CD14-positive monocyte (primary cell): ENCODE results near the gene CCNC. TPM values are rescaled to one million over a fixed set of nuclear protein-coding genes. Genes with fewer than 3 reads are reported as not detected.

Experiments
- DNase-seq, 3 donors: peaks; one replicate each; pipeline ENCODE4 v3.0.0-alpha.2; 2011 to 2022
- H2AFZ ChIP-seq: 2 replicates; pipeline ENCODE4 v1.6.0; 2012; ENCODE audit warnings: mild to moderate bottlenecking, low read depth, low read length, inconsistent platforms; ENCODE audit not compliant: insufficient read depth, poor library complexity, severe bottlenecking
- H3K27ac ChIP-seq, 2 donors: 1 replicate in 1 of 2; 2 replicates in 1 of 2; pipeline ENCODE4 v1.5.1; 2012 to 2013; ENCODE audit warnings: low read length in 2 of 2, control low read depth in 1 of 2, inconsistent platforms in 1 of 2, low read depth in 1 of 2, mild to moderate bottlenecking in 1 of 2
- H3K27me3 ChIP-seq, 2 donors: one replicate each; pipeline versions ENCODE4 v1.6.0 to v1.6.1; 2011 to 2013; ENCODE audit warnings: low read length in 2 of 2; ENCODE audit not compliant: control insufficient read depth in 2 of 2, insufficient read depth in 2 of 2
- H3K36me3 ChIP-seq, 2 donors: replicated peaks in 1 of 2; 1 replicate in 1 of 2; 2 replicates in 1 of 2; pipeline versions ENCODE4 v1.5.1 to v1.6.1; 2012 to 2013; ENCODE audit warnings: low read length in 2 of 2, control low read depth in 1 of 2, inconsistent platforms in 1 of 2, mild to moderate bottlenecking in 1 of 2; ENCODE audit not compliant: insufficient read depth in 2 of 2, control insufficient read depth in 1 of 2
- H3K4me1 ChIP-seq, 2 donors: 1 replicate in 1 of 2; 2 replicates in 1 of 2; pipeline versions ENCODE4 v1.5.1 to v1.6.1; 2012 to 2013; ENCODE audit warnings: low read length in 2 of 2, control low read depth in 1 of 2, inconsistent platforms in 1 of 2, mild to moderate bottlenecking in 1 of 2, moderate library complexity in 1 of 2; ENCODE audit not compliant: insufficient read depth in 2 of 2, control insufficient read depth in 1 of 2
- H3K4me2 ChIP-seq: replicated peaks from 2 replicates; pipeline ENCODE3; 2012; ENCODE audit warnings: low read length, moderate library complexity, mild to moderate bottlenecking; ENCODE audit not compliant: poor library complexity, severe bottlenecking; ENCODE audit errors: extremely low read depth
- H3K4me3 ChIP-seq, 3 experiments: fragments of 200-600 bp in 1 of 3; sonication (generic) in 1 of 3; replicated peaks in 1 of 3; 1 replicate in 2 of 3; 2 replicates in 1 of 3; pipeline ENCODE4 v1.5.1; 2011 to 2013; ENCODE audit warnings: low read length in 3 of 3, mild to moderate bottlenecking in 3 of 3, control low read depth in 2 of 3, low read depth in 2 of 3, inconsistent platforms in 1 of 3, moderate library complexity in 1 of 3
- H3K79me2 ChIP-seq: 2 replicates; pipeline ENCODE4 v1.6.0; 2012; ENCODE audit warnings: mild to moderate bottlenecking, control low read depth, inconsistent platforms, low read length, moderate library complexity; ENCODE audit not compliant: insufficient read depth
- H3K9ac ChIP-seq: 2 replicates; pipeline ENCODE4 v1.6.0; 2017; ENCODE audit warnings: low read length, mild to moderate bottlenecking; ENCODE audit not compliant: insufficient read depth, poor library complexity, severe bottlenecking
- H3K9me3 ChIP-seq, 2 donors: replicated peaks in 1 of 2; 1 replicate in 1 of 2; 2 replicates in 1 of 2; pipeline versions ENCODE4 v1.5.1 to v1.6.1; 2012 to 2013; ENCODE audit warnings: low read length in 2 of 2, control low read depth in 1 of 2; ENCODE audit not compliant: control insufficient read depth in 1 of 2, insufficient read depth in 1 of 2
- H4K20me1 ChIP-seq: 2 replicates; pipeline ENCODE4 v1.6.0; 2012; ENCODE audit warnings: mild to moderate bottlenecking, low read length, control low read depth, moderate library complexity; ENCODE audit not compliant: insufficient read depth
- H3K27ac Mint-ChIP-seq, 7 donors: one replicate each; pipeline ENCODE4 v1.8.0; 2020; ENCODE audit warnings: mild to moderate bottlenecking in 7 of 7, mixed read lengths in 7 of 7, moderate library complexity in 6 of 7, inconsistent platforms in 2 of 7
- H3K27me3 Mint-ChIP-seq, 3 donors: one replicate each; pipeline ENCODE4 v1.8.0; 2021 to 2022; ENCODE audit warnings: low read depth in 3 of 3, mild to moderate bottlenecking in 3 of 3, mixed read lengths in 3 of 3, moderate library complexity in 3 of 3, inconsistent platforms in 1 of 3
- H3K36me3 Mint-ChIP-seq, 2 donors: one replicate each; pipeline ENCODE4 v1.8.0; 2020; ENCODE audit warnings: mixed read lengths in 2 of 2, inconsistent platforms in 1 of 2, mild to moderate bottlenecking in 1 of 2
- H3K4me1 Mint-ChIP-seq: one replicate; pipeline ENCODE4 v1.8.0; 2020; ENCODE audit warnings: mild to moderate bottlenecking, mixed read lengths
- H3K4me3 Mint-ChIP-seq, 2 donors: one replicate each; pipeline ENCODE4 v1.8.0; 2020; ENCODE audit warnings: mild to moderate bottlenecking in 2 of 2, mixed read lengths in 2 of 2, moderate library complexity in 1 of 2
- H3K9me3 Mint-ChIP-seq, 7 donors: one replicate each; pipeline ENCODE4 v1.8.0; 2020 to 2022; ENCODE audit warnings: mixed read lengths in 7 of 7, mild to moderate bottlenecking in 6 of 7, moderate library complexity in 6 of 7, inconsistent platforms in 2 of 7
- WGBS: methylation state at CpG from one replicate; pipeline ENCODE4 v1.1.5; 2013; ENCODE audit warnings: missing lambda C conversion rate; ENCODE audit not compliant: insufficient coverage; 5-methylcytosine and 5-hydroxymethylcytosine counted together
- intact Hi-C, 2 donors: fragments of 100-400 bp; cut with micrococcal nuclease; formaldehyde crosslinking; loops; one replicate each; pipeline versions ENCODE4 v1.15.0 to v1.15.1; 2023
- polyA plus RNA-seq, 3 donors: library from polyadenylated mRNA; depleted of rRNA in 1 of 3; unstranded in 2 of 3; stranded (reverse) in 1 of 3; fragments of 300-500 nt in 2 of 3; fragments of >200 nt in 1 of 3; fragmentation: Illumina TruSeq in 2 of 3; gene quantifications; 1 replicate in 2 of 3; 2 replicates in 1 of 3; pipeline ENCODE4 v1.2.3, GENCODE V29; 2012 to 2021
- small RNA-seq: library from RNA; depleted of rRNA; stranded (forward); fragments of <200 nt; gene quantifications from one replicate; pipeline ENCODE3, GENCODE V24; 2012; ENCODE audit warnings: low read depth; ENCODE audit not compliant: insufficient read length
- TF ChIP-seq, protein P1 (sequence below): fragments of 200-600 bp; IDR thresholded peaks from one replicate; pipeline ENCODE4 v1.8.0; 2022; ENCODE audit warnings: antibody characterized with exemption, mild to moderate bottlenecking

Gene CCNC
- polyA plus RNA-seq, 3 donors = 14.9 to 41.9 (median 35.6) TPM

DNA sequence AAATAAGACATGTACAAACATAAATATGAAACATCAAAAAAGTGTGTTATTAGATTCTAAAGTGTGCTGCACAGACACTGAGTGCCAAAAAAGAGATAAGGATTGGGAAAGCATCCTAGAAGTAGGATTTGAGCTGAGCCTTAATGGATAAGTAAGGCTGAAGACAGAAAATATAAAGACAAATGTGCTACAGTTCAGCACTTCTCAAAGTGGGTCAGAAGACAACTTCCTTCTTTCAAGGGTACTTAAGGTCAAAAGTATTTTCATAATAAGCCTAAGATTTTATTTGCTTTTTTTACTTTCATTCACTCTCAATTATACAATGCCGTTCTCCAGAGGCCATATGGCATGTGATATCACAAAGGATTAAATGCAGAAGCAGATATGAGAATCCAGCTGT lies 70.0 kb downstream of the CCNC start:
- DNase-seq = no peak
- H3K9me3 ChIP-seq = no peaks in the 10 kb centered on the region
- H3K27me3 ChIP-seq = no peaks in the 10 kb centered on the region
- H3K36me3 ChIP-seq = peaks cover 16 to 25% of the 10 kb centered on the region in 2 donors
- intact Hi-C loops = no loop called here
- no peak overlapping the region for H2AFZ ChIP-seq
- H3K4me1 ChIP-seq = no peaks in the 10 kb centered on the region
- Mint-ChIP-seq H3K4me3 (no peak overlapping the region), H3K9me3 (peaks cover 0 to 1% (median 0%) of the 10 kb centered on the region in 7 donors), H3K27ac (no peak overlapping the region), H3K4me1 (no peaks in the 10 kb centered on the region), H3K27me3 (no peaks in the 10 kb centered on the region), H3K36me3 (peaks cover 17 to 36% of the 10 kb centered on the region in 2 donors)
- no CpG with 5 or more reads among the region's 1 CpG for WGBS
- peak overlapping the region in 1 of 2 donors; percentile 4 for H3K27ac ChIP-seq
- no peak overlapping the region for H3K4me2 ChIP-seq
- no peak overlapping the region for H3K4me3 ChIP-seq
- TF ChIP-seq, protein P1, sequence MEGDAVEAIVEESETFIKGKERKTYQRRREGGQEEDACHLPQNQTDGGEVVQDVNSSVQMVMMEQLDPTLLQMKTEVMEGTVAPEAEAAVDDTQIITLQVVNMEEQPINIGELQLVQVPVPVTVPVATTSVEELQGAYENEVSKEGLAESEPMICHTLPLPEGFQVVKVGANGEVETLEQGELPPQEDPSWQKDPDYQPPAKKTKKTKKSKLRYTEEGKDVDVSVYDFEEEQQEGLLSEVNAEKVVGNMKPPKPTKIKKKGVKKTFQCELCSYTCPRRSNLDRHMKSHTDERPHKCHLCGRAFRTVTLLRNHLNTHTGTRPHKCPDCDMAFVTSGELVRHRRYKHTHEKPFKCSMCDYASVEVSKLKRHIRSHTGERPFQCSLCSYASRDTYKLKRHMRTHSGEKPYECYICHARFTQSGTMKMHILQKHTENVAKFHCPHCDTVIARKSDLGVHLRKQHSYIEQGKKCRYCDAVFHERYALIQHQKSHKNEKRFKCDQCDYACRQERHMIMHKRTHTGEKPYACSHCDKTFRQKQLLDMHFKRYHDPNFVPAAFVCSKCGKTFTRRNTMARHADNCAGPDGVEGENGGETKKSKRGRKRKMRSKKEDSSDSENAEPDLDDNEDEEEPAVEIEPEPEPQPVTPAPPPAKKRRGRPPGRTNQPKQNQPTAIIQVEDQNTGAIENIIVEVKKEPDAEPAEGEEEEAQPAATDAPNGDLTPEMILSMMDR = no peak
- H4K20me1 ChIP-seq = no peaks in the 10 kb centered on the region
- no peak overlapping the region for H3K9ac ChIP-seq
- H3K79me2 ChIP-seq = no peaks in the 10 kb centered on the region

- no peak overlapping the region for H3K27ac Mint-ChIP-seq
- peaks cover 5 to 9% of the 10 kb centered on the region in 2 donors for H3K36me3 ChIP-seq
- H3K4me3 Mint-ChIP-seq = no peak overlapping the region
- H4K20me1 ChIP-seq = no peaks in the 10 kb centered on the region
- H3K27me3 ChIP-seq = no peaks in the 10 kb centered on the region
- no peaks in the 10 kb centered on the region for H3K9me3 ChIP-seq
- intact Hi-C loops = no loop called here
- no peaks in the 10 kb centered on the region for H3K4me1 ChIP-seq
- no peak overlapping the region for H2AFZ ChIP-seq
- peaks cover 6 to 10% of the 10 kb centered on the region in 2 donors for H3K36me3 Mint-ChIP-seq
- H3K4me1 Mint-ChIP-seq = no peaks in the 10 kb centered on the region
- no peak overlapping the region for H3K4me2 ChIP-seq
- no peaks in the 10 kb centered on the region for H3K79me2 ChIP-seq
- no peak overlapping the region for H3K9ac ChIP-seq
- TF ChIP-seq, protein P1 = no peak
- H3K27me3 Mint-ChIP-seq = no peaks in the 10 kb centered on the region
- DNase-seq = no peak
- H3K4me3 ChIP-seq = no peak overlapping the region
- no peaks in the 10 kb centered on the region for H3K9me3 Mint-ChIP-seq
- H3K27ac ChIP-seq = no peak overlapping the region
- WGBS = no CpG with 5 or more reads among the region's 1 CpG
These were observed 73.0 kb downstream of the CCNC start for GRCh38 chr6:99495466-99495865.

Small RNA genes lying within 50 kb of the gene (small RNA-seq; reads per million reads assigned to genes)
- gene RF00019 = not detected

Other genes with a start within 250 kb of the CCNC start
- gene FAXC, start 219.0 kb downstream of the CCNC start, polyA plus RNA-seq = not detected
- gene COQ3, start 174.5 kb downstream of the CCNC start, polyA plus RNA-seq = 1 to 10 TPM; 1.5 to 2.3 (median 1.6) TPM
- 10 to 100 TPM; 28.9 to 75.4 (median 33.9) TPM for gene PNISR, start 143.4 kb downstream of the CCNC start, polyA plus RNA-seq
- gene USP45, start 53.2 kb downstream of the CCNC start, polyA plus RNA-seq = 1 to 10 TPM; 1.9 to 2.5 (median 2.3) TPM
- not detected for gene PRDM13, start 38.2 kb upstream of the CCNC start, polyA plus RNA-seq